NCI-H2081 (cell line): ENCODE results near the gene MAP3K6.

ENCODE experiments used
- DNase-seq, 2 experiments: peaks; one replicate each; lab custom pipeline; 2025; lab: John Stamatoyannopoulos, UW

The MAP3K6 gene

GRCh38 chr1:27357281-27358037 lies 9.3 kb downstream of the MAP3K6 start:
- no peak for DNase-seq

DNA sequence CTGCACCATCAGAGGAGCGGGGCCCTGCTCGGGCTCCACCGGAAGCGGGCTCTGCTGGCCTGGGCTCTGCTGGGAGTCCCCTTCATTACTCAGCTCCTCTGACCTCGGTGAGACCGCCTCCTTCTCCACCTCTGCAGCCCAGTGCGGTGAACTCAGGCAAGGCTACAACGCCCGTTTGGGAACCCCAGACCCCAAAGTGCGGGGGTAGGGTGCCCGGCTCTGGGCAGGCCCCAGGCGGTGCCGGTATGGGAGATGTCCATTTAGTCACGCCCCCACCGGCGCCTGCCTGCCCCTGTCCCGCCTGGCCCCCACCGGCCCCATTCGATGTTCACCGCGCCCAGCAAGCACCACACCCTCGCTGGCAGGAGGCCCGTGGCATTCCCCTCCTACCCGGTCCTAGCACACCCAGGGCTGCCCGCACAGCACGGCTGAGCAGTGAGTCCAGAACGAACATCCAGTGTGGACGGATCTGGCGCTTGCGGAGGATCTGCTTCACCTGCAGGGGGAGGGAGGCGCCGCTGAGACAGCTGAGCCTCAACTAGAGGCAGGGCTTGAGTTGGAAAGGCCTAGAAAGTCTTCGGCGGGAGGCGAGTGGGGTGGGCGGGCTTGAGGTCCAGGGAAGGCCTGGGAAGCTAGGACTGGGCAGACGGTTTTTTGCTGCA lies 10.0 kb downstream of the MAP3K6 start:
- DNase-seq: no peak

GRCh38 chr1:27356277-27356618 lies 10.5 kb downstream of the MAP3K6 start:
- DNase-seq: no peak

DNA sequence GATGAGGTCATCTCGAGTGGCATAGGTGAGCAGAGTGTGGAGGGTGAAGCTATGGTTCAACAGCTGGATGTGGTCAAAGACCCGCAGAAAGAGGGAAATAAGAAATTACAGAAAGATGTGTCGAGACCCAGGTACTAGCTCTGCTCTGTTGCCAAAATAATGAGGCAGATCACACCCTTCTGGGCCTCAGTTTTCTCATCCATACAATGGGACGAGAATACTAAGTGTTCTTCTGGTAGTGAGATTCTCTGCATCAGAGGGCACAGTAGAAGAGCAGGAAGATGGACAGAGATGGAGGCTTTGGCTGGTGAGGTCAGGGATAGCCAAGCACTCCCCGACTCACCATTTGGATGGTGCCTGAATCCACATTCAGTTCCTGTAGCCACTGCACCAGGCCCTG lies 11.1 kb downstream of the MAP3K6 start:
- no peak for DNase-seq

DNA sequence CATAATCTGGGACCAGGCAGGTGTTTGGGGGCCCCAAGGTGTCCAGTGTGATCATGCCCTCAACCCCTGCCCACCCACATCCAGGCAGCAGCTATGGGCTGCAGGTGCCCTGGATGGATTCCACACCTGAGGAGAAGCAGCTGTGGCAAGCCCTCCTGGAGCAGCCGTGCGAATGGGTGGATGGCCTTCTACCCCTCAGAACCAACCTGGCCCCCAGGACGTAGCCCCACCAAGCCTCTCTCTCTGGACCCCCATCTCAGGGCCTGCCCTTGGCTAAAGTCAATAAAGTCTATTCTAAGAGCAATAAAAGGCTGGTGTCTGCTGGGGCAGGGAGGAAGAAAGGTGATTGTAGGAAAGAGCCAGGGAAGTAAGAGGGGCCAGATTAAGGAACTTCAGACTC lies 13.1 kb downstream of the MAP3K6 start:
- DNase-seq: no peak

DNA sequence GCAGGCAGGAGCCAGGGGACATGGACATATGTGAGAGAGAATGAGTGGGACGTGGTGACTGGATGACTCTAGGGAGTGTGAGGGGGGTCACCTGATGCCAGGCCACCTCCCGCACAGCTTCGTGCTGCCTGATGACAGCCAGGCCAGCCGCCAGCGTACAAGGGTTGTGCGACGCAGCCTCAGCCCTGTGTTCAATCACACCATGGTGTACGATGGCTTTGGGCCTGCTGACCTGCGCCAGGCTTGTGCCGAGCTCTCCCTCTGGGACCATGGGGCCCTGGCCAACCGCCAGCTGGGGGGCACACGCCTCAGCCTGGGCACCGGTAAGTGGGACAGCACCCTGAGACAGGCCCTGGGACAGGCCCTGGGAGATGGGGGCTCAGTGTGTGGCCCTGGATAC lies 13.6 kb downstream of the MAP3K6 start:
- no peak for DNase-seq

GRCh38 chr1:27351541-27352107 lies 15.1 kb downstream of the MAP3K6 start:
- no peak for DNase-seq

- DNase-seq: no peak
These were observed 15.9 kb downstream of the MAP3K6 start for GRCh38 chr1:27350663-27351540.

DNA sequence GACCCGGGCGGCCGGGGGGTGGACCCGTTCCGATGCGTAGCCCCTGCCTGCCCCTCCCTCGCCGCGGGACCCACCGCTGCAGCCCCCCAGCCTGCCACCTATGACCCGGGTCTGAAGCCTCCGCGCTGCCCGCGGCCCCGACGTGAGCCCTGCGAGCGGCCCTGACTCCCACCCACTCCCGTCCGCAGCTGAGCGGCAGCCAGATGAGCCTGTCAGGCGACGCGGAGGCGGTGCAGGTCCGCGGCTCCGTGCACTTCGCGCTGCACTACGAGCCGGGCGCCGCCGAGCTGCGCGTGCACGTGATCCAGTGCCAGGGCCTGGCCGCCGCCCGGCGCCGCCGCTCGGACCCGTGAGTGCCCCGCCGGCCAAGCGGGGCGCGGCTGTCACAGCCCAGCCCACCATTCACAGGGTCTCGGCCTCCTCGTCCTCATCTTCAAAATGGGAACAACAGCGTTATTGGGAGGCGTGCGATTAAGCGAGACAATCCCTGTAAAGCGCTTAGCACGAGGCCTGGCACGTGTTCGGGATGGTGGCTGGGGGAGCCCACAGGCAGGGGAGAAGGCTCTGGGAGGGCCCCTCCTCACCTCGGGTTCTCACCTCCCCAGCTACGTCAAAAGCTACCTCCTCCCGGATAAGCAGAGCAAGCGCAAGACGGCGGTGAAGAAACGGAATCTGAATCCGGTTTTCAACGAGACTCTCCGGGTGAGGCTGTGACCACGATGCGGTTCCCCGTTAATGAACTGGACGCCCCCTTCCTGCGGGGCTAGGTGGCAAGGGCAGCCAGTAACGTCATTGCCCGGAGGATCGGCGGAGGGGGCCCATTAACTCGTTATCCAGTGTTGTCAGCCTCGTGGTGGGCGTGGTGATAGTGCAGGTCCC lies 16.7 kb downstream of the MAP3K6 start:
- peak; percentile 55 to 74 for DNase-seq

DNA sequence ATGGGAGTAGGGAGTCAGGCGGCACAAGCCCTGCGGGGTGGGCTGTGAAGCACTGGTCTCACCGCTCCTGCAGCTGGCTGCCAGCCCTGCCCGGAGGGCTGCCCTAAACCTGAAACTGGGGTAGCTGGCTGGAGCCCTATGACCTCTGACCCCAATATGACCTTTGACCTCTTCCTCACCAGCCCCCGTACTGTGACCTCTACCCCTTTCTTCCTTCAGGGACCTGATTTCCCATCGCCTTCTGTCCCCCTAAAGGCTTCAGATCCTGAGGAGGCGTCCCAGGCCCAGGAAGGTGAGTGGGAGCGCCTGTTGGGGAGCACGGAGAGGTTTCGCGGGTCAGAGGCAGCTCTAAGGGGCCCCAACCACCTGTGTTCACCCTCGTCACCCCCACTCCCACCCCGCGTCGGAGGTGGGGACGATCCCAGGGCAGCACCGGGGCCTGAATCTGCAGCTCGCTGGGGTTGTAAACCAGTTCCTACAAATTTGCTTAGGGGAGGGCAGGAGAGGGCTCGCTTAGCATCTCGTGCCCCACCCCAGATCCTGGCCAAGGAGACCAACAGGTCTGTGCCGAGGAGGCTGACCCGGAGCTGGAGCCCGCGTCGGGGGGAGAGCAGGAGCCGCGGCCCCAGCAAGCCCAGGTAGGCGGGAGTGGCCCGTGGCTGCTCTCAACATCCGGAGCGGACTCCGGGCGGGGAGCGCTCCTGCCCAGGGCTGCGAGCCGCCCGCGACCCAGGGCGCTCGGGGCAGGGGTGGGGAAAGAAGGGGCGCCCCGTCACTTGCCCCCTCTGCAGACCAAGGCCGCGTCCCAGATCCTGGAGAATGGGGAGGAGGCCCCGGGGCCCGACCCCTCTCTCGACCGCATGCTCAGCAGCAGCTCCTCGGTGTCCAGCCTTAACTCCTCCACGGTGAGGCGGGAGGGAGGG lies 17.6 kb downstream of the MAP3K6 start:
- DNase-seq: peak; percentile 51 to 67

GRCh38 chr1:27346991-27347624 lies 19.7 kb downstream of the MAP3K6 start:
- no peak for DNase-seq

GRCh38 chr1:27346357-27346756 lies 20.4 kb downstream of the MAP3K6 start:
- no peak for DNase-seq

DNA sequence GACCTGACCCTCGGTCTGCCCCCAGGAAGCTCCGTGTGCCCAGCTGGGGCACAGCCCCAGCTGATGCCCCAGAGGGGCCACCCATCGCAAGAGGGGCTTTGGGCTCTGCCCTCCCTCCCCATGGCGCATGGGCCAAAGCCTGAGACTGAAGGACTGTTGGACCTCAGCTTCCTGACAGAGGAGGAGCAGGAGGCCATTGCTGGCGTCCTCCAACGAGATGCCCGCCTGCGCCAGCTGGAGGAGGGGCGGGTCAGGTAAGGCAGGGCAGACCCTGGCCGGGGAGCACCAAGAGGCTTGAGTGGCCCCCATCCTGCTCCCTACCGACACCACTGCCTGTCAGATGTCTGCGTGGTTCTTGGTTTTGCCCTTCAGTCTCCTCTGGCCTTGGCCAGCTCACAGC lies 21.5 kb downstream of the MAP3K6 start:
- DNase-seq: no peak

DNA sequence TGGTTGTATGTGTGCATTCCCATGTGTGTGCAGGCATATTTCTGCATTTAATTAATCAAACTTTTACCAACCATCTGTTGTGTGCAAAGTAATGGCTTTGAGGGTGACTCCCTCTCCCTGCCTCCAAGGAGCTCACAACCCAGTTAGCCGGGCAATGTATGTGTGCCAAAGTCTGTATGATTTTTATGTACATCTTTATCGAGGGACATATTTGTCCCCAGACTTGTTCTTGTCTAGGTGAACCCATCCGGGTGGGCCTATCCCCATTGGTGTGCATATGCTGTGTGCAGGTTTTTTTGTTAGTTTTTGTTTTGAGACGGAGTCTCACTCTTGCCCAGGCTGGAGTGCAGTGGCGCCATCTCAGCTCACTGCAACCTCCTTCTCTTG lies 23.1 kb downstream of the MAP3K6 start:
- no peak for DNase-seq

DNA sequence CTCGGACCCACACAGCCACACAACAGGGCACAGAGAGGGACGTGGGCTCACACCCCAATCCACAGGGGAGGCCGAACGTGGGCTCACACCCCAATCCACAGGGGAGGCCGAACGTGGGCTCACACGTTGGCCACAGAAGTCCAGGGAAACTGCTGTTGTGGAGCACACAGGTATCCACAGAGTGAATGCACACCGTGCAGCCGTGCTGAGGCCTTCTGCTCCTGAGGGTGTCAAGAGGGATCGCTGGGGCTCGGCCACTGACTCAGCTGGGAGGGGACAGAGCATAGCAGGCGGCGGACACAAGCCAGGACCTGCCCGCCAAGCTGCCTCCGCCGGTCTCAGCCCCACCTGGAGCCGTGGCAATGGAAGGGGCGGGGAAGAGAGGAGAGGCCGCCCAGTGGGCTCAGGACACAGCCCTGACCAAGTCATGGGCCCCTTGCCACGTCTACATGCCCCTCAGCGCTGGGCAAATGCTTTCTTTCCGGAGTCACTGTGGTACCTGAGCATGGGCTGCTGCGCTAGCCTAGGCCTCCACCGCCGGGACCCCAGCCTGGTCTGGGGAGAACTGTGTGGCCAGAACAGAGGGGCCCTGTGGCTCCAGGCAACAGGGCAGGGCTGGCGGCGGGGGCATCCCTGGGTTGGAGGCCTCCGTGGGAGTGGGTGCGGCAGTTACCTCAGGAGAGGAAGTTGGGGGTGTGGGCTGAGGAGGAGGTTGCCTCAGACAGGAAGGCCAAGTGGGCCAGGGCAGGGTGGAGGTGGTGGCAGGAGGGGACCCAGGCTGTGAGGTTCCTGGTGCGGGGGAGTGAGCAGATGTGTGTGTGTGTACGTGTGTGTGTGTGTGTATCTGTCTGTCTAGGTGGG lies 23.8 kb downstream of the MAP3K6 start:
- peak in 1 of 2 experiments; percentile 55 for DNase-seq

DNA sequence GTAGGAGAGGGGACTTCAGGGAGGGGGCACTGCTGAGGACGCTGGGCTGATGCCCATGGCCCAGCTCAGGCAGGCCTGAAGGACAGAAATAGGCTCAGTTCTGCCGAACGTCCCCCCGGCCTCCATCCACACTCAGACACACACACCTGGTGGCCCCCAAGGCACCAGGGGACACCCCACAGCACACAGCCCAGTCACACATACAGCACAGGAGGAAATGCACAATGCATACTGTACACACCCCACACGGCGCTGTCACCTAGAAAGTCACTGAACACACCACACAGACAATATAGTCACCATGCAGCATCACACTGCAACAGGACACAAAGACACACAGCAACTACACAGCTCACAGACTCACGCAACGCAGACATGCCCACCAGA lies 24.4 kb downstream of the MAP3K6 start:
- DNase-seq: no peak

DNA sequence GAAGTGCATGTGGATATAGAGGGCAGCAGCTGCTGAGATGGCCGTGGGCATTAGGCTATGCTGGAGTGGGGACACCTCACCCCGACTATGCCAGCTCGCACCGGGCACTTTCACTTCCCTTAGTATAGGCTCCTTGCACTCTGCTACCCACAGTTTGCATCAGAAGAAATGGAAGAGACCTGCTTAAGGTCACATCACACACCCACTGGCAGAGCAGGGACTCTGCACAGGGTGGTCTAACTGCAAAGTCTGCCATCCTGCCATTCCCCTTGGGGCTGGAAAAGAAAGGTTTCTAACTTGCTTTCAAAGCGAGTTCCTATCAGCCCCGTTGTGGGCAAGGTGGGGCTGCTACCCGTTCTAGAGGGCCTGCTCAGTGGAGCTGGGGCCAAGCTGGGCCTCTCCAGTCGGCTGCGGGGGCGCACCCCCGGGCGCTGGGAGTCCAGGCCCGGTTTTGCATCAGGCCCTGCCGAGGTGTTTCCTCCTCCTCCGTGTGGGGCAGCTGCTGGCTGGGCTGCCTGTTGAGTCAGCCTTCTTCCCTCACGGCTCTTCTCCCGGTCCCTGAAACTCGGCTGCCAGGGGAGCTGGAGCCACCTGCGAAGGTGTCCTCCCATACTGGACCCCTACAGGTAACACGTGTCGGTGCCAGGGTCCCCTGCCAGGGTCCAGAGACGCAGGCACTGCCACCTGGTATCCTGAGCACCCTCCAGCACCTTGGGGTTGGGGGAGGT lies 25.1 kb downstream of the MAP3K6 start, which contains the start of gene SYTL1:
SYTL1 (plus strand) TSS at position 498 of the 728 bp plus-strand sequence. CDS start 3,313 bp downstream, outside the sequence.
- DNase-seq: peak; percentile 12 to 72

DNA sequence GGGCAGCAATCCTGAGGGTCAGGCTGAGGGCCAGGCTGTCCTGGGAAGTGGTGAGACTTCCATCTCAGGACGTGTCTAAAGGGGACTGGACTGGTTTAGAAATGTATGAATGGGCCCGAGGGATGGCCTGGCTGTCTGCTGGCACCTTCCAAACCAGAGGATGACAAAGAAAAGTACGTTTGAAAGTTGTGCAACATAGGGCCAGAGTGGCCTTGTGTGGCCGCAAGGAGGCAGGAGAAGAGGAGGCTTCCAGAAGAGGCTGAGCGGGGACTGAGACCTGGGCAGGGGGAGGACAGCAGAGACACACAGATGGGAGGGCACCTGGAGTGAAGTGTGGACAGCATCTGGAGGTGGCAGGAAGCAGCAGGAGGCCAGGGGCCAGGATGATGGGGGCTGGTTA lies 27.5 kb downstream of the MAP3K6 start:
- DNase-seq: no peak
